ENCODE measurements around the gene NPTXR.

NPTXR gene

DNA sequence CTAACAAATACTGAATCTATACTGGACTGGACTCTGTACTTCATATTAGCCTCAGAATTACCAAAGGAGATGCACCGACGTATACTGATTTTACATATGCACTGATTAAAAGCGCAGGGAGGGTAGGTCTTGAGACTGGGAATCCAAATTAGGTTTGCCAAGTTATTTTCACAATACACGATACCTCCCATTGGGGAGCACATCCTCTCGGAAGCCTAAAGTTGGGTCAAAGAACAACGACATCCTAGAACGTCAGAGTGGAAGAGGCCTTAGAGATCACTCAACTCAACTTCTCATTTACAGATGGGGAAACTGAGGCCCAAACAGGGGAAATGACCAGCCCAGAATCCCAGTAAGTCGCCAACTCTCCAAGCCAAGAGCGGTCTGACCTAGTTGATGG lies 50.5 kb downstream of the NPTXR start:
- peaks cover 6% of the 10 kb centered on the region for H3K4me1 ChIP-seq (ENCODE audit: control insufficient read depth, insufficient read depth, low read length)
- peak overlapping the region; percentile 82 for H3K27ac ChIP-seq (ENCODE audit: low read depth, low read length)
- peaks cover 4% of the 10 kb centered on the region for H3K36me3 ChIP-seq (ENCODE audit: control insufficient read depth, insufficient read depth, low read length)
- H3K4me3 ChIP-seq (ENCODE audit: low read length) = peak overlapping the region; percentile 77
- H3K9ac ChIP-seq (ENCODE audit: low read length) = peak overlapping the region; percentile 16
- peaks cover 2% of the 10 kb centered on the region for H3K27me3 ChIP-seq (ENCODE audit: control insufficient read depth, insufficient read depth, low read length)

DNA sequence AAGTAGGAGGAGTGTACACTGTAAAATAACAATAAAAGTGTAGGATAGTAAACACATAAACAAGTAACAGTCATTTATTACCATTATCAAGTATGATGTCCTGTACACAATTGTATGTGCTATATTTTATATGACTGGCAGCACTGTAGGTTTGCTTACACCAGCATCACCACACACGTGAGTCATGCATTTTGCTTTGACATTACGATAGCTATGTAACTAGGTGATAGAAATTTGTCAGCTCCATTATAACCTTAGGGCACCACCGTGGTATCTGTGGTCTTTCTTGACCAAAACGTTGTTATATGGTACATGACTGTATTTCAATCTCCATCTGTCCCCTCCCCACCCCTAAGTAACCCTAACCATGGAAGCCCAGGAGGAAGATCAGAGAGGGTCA lies 51.0 kb downstream of the NPTXR start:
- H3K27ac ChIP-seq (ENCODE audit: low read depth, low read length) = no peak overlapping the region
- H3K27me3 ChIP-seq (ENCODE audit: control insufficient read depth, insufficient read depth, low read length) = no peaks in the 10 kb centered on the region
- H3K4me1 ChIP-seq (ENCODE audit: control insufficient read depth, insufficient read depth, low read length) = peaks cover 9% of the 10 kb centered on the region
- no peak overlapping the region for H3K9ac ChIP-seq (ENCODE audit: low read length)
- H3K4me3 ChIP-seq (ENCODE audit: low read length) = peak overlapping the region; percentile 77
- H3K36me3 ChIP-seq (ENCODE audit: control insufficient read depth, insufficient read depth, low read length) = peaks cover 4% of the 10 kb centered on the region

GRCh38 chr22:38789606-38790005 lies 54.2 kb downstream of the NPTXR start:
- no peaks in the 10 kb centered on the region for H3K27me3 ChIP-seq (ENCODE audit: control insufficient read depth, insufficient read depth, low read length)
- H3K9ac ChIP-seq (ENCODE audit: low read length) = no peak overlapping the region
- peaks cover 15% of the 10 kb centered on the region for H3K4me1 ChIP-seq (ENCODE audit: control insufficient read depth, insufficient read depth, low read length)
- peaks cover 4% of the 10 kb centered on the region for H3K36me3 ChIP-seq (ENCODE audit: control insufficient read depth, insufficient read depth, low read length)
- H3K4me3 ChIP-seq (ENCODE audit: low read length) = no peak overlapping the region
- no peak overlapping the region for H3K27ac ChIP-seq (ENCODE audit: low read depth, low read length)

DNA sequence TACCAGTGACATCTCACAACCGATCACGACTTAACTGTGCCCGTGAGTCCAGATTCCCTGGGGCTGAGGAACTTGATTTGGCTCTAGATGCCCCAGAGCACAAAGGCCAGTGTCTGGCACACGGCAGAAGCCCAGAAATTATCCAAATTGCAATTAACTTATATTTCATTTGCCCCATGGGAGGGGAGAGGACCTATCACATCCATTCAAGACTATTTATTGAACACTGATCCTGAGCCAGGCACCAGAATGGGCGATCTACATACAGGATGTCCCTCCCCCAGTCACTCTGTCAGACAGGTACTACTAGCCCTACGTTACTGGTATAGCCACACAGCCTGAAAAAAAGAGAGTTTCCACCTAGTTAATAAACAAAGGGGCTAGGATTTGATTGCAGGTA lies 55.0 kb downstream of the NPTXR start:
- Histone ChIP-seq H3K4me3 (ENCODE audit: low read length) (no peak overlapping the region), H3K9ac (ENCODE audit: low read length) (no peak overlapping the region), H3K4me1 (ENCODE audit: control insufficient read depth, insufficient read depth, low read length) (peaks cover 15% of the 10 kb centered on the region), H3K27me3 (ENCODE audit: control insufficient read depth, insufficient read depth, low read length) (no peaks in the 10 kb centered on the region), H3K36me3 (ENCODE audit: control insufficient read depth, insufficient read depth, low read length) (peaks cover 4% of the 10 kb centered on the region), H3K27ac (ENCODE audit: low read depth, low read length) (no peak overlapping the region)

- peaks cover 13% of the 10 kb centered on the region for H3K4me1 ChIP-seq (ENCODE audit: control insufficient read depth, insufficient read depth, low read length)
- no peak overlapping the region for H3K4me3 ChIP-seq (ENCODE audit: low read length)
- H3K27me3 ChIP-seq (ENCODE audit: control insufficient read depth, insufficient read depth, low read length) = no peaks in the 10 kb centered on the region
- no peak overlapping the region for H3K9ac ChIP-seq (ENCODE audit: low read length)
- H3K36me3 ChIP-seq (ENCODE audit: control insufficient read depth, insufficient read depth, low read length) = peaks cover 4% of the 10 kb centered on the region
- no peak overlapping the region for H3K27ac ChIP-seq (ENCODE audit: low read depth, low read length)
Observed at GRCh38 chr22:38788021-38788816, 55.6 kb downstream of the NPTXR start.

DNA sequence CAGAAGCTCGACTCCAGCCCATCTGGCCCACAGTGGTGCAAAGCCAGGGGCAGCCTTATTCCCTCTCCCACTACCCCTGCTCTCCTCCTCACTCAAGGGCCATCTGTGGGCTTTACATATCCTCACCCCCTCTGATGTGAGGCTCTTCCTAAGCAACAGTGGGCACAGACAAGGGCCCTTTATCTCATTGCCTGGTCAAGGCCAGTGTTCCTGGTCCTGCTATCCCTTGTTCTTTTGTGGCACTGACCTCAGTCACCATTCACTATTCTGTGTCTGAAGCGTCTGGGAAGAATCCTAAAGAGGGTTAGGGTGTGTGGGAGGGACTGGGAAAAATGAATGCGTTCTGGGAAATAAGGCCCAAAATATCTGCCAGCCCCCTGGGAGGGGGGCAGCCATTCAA lies 57.2 kb downstream of the NPTXR start:
- Histone ChIP-seq H3K27ac (ENCODE audit: low read depth, low read length) (peak overlapping the region; percentile 35), H3K36me3 (ENCODE audit: control insufficient read depth, insufficient read depth, low read length) (peaks cover 4% of the 10 kb centered on the region), H3K9ac (ENCODE audit: low read length) (no peak overlapping the region), H3K4me1 (ENCODE audit: control insufficient read depth, insufficient read depth, low read length) (peaks cover 9% of the 10 kb centered on the region), H3K4me3 (ENCODE audit: low read length) (no peak overlapping the region), H3K27me3 (ENCODE audit: control insufficient read depth, insufficient read depth, low read length) (no peaks in the 10 kb centered on the region)

- Histone ChIP-seq H3K36me3 (ENCODE audit: control insufficient read depth, insufficient read depth, low read length) (no peaks in the 10 kb centered on the region), H3K27ac (ENCODE audit: low read depth, low read length) (no peak overlapping the region), H3K27me3 (ENCODE audit: control insufficient read depth, insufficient read depth, low read length) (no peaks in the 10 kb centered on the region), H3K9ac (ENCODE audit: low read length) (no peak overlapping the region), H3K4me3 (ENCODE audit: low read length) (no peak overlapping the region), H3K4me1 (ENCODE audit: control insufficient read depth, insufficient read depth, low read length) (peaks cover 9% of the 10 kb centered on the region)
Observed at GRCh38 chr22:38784856-38785255, 59.0 kb downstream of the NPTXR start.

- H3K9ac ChIP-seq (ENCODE audit: low read length) = no peak overlapping the region
- H3K4me3 ChIP-seq (ENCODE audit: low read length) = no peak overlapping the region
- no peak overlapping the region for H3K27ac ChIP-seq (ENCODE audit: low read depth, low read length)
- peaks cover 9% of the 10 kb centered on the region for H3K4me1 ChIP-seq (ENCODE audit: control insufficient read depth, insufficient read depth, low read length)
- H3K36me3 ChIP-seq (ENCODE audit: control insufficient read depth, insufficient read depth, low read length) = peaks cover 3% of the 10 kb centered on the region
- no peaks in the 10 kb centered on the region for H3K27me3 ChIP-seq (ENCODE audit: control insufficient read depth, insufficient read depth, low read length)
Observed at GRCh38 chr22:38784035-38784434, 59.8 kb downstream of the NPTXR start.

DNA sequence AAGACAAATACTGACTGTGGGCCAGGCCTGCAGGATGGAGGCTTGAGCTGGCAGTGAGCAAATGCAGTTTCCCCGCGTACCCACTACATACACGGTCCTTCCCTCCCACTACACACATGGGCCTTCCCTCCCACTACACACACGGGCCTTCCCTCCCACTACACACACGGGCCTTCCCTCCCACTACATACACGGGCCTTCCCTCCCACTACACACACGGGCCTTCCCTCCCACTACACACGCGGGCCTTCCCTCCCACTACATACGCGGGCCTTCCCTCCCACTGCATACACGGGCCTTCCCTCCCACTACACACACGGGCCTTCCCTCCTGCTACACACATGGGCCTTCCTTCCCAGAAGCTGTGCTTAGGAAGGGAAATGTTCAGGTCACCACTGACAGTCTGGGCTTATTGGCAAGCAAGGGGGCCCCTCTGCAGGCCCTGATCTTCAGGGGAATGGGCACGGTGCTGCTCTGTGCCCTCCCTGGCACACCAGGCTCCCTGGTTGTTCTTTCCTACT lies 60.7 kb downstream of the NPTXR start:
- H3K9ac ChIP-seq (ENCODE audit: low read length) = no peak overlapping the region
- peaks cover 4% of the 10 kb centered on the region for H3K36me3 ChIP-seq (ENCODE audit: control insufficient read depth, insufficient read depth, low read length)
- H3K4me3 ChIP-seq (ENCODE audit: low read length) = no peak overlapping the region
- H3K4me1 ChIP-seq (ENCODE audit: control insufficient read depth, insufficient read depth, low read length) = peaks cover 9% of the 10 kb centered on the region
- H3K27me3 ChIP-seq (ENCODE audit: control insufficient read depth, insufficient read depth, low read length) = no peaks in the 10 kb centered on the region
- H3K27ac ChIP-seq (ENCODE audit: low read depth, low read length) = no peak overlapping the region

GRCh38 chr22:38782402-38783094 lies 61.3 kb downstream of the NPTXR start:
- H3K36me3 ChIP-seq (ENCODE audit: control insufficient read depth, insufficient read depth, low read length) = peaks cover 6% of the 10 kb centered on the region
- H3K27ac ChIP-seq (ENCODE audit: low read depth, low read length) = no peak overlapping the region
- H3K4me1 ChIP-seq (ENCODE audit: control insufficient read depth, insufficient read depth, low read length) = peaks cover 6% of the 10 kb centered on the region
- H3K9ac ChIP-seq (ENCODE audit: low read length) = no peak overlapping the region
- no peaks in the 10 kb centered on the region for H3K27me3 ChIP-seq (ENCODE audit: control insufficient read depth, insufficient read depth, low read length)
- no peak overlapping the region for H3K4me3 ChIP-seq (ENCODE audit: low read length)

DNA sequence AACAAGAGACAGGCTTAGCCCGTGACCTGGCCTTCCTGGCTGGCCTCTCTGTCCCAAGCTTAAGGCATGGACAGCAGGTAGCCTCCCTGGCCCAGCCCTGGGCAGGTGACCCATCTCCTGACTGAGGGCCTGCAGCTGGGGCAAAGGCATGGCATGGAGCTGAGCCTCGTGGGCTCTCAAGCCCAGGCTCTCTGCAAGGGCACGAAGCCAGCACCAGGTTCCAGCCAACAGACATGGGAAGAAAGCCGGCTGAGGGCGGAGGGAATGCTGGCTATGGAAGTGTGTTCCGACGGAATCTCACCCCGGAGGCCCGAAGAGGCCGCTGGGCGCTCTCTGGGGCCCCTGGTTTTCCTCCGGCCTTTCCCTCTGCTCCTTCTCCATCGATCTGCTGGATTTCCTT lies 62.8 kb downstream of the NPTXR start:
- H3K27me3 ChIP-seq (ENCODE audit: control insufficient read depth, insufficient read depth, low read length) = no peaks in the 10 kb centered on the region
- H3K36me3 ChIP-seq (ENCODE audit: control insufficient read depth, insufficient read depth, low read length) = peaks cover 6% of the 10 kb centered on the region
- no peak overlapping the region for H3K9ac ChIP-seq (ENCODE audit: low read length)
- H3K27ac ChIP-seq (ENCODE audit: low read depth, low read length) = no peak overlapping the region
- no peak overlapping the region for H3K4me3 ChIP-seq (ENCODE audit: low read length)
- peaks cover 3% of the 10 kb centered on the region for H3K4me1 ChIP-seq (ENCODE audit: control insufficient read depth, insufficient read depth, low read length)

DNA sequence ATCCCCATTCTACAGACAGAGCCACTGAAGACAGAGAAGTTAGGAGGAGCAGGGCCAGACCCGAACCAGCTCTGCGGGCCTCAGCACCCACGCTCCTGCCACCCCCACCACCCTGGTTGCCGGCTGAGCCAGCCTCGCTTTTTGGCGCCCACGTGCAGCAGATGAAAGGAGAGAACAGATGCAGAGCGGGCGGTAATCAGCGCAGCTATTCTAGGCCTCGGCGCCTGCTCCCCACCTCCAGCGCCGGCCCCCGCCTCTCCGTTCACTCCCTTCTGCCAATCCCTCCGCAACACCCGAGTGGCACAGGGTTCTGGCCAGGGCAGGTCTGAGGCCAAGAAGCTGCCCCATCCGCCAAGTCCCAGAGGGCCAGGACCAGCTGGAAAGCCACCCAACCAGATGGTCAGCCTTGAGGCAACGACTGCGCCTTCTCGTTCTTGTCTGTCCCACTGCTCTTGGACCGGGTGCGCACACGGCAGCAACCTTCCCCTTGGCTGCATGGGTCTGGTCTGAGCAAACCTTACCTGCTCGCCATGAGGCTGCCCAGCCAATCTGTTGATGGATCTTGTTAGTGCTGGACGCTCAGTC lies 66.6 kb downstream of the NPTXR start:
- no peaks in the 10 kb centered on the region for H3K4me1 ChIP-seq (ENCODE audit: control insufficient read depth, insufficient read depth, low read length)
- H3K27me3 ChIP-seq (ENCODE audit: control insufficient read depth, insufficient read depth, low read length) = no peaks in the 10 kb centered on the region
- H3K4me3 ChIP-seq (ENCODE audit: low read length) = no peak overlapping the region
- no peak overlapping the region for H3K9ac ChIP-seq (ENCODE audit: low read length)
- peaks cover 6% of the 10 kb centered on the region for H3K36me3 ChIP-seq (ENCODE audit: control insufficient read depth, insufficient read depth, low read length)
- H3K27ac ChIP-seq (ENCODE audit: low read depth, low read length) = no peak overlapping the region

Data from rectal smooth muscle tissue (tissue), 1 donor.